Liver (tissue), 9 donors: ENCODE data around the gene CLPTM1L. TPM values are rescaled to one million over a fixed set of nuclear protein-coding genes. Genes with fewer than 3 reads are reported as not detected.

ENCODE experiments used
- DNase-seq: peaks from one replicate; pipeline ENCODE4 v3.0.0-alpha.2; 2017; ENCODE audit warnings: low spot score
- H3K27ac ChIP-seq, 2 donors: one replicate each; pipeline ENCODE4 v1.7.0; 2013; ENCODE audit warnings: inconsistent platforms in 2 of 2, low read length in 2 of 2, control low read depth in 1 of 2, low read depth in 1 of 2, mild to moderate bottlenecking in 1 of 2
- H3K27me3 ChIP-seq, 4 donors: one replicate each; pipeline versions ENCODE4 v1.6.1 to v1.7.0; 2013; ENCODE audit warnings: low read length in 3 of 4, inconsistent platforms in 1 of 4, mild to moderate bottlenecking in 1 of 4, moderate library complexity in 1 of 4; ENCODE audit not compliant: control insufficient read depth in 4 of 4, insufficient read depth in 4 of 4
- H3K36me3 ChIP-seq, 4 donors: one replicate each; pipeline versions ENCODE4 v1.6.1 to v1.7.0; 2013; ENCODE audit warnings: low read length in 3 of 4, mild to moderate bottlenecking in 3 of 4, low read depth in 1 of 4, moderate library complexity in 1 of 4; ENCODE audit not compliant: control insufficient read depth in 4 of 4, insufficient read depth in 3 of 4
- H3K4me1 ChIP-seq, 4 donors: one replicate each; pipeline versions ENCODE4 v1.6.1 to v1.7.0; 2013; ENCODE audit warnings: low read length in 3 of 4, mild to moderate bottlenecking in 3 of 4, moderate library complexity in 1 of 4; ENCODE audit not compliant: control insufficient read depth in 4 of 4, insufficient read depth in 4 of 4
- H3K4me3 ChIP-seq, 3 donors: one replicate each; pipeline versions ENCODE4 v1.6.1 to v1.7.0; 2013; ENCODE audit warnings: low read length in 3 of 3, control low read depth in 1 of 3, low read depth in 1 of 3, mild to moderate bottlenecking in 1 of 3
- H3K9ac ChIP-seq, 2 donors: one replicate each; pipeline ENCODE4 v1.7.0; 2013; ENCODE audit warnings: low read length in 2 of 2, mild to moderate bottlenecking in 2 of 2, moderate library complexity in 2 of 2, control low read depth in 1 of 2, low read depth in 1 of 2
- H3K9me3 ChIP-seq, 4 donors: one replicate each; pipeline versions ENCODE4 v1.6.1 to v1.7.0; 2013; ENCODE audit warnings: low read length in 3 of 4; ENCODE audit not compliant: control insufficient read depth in 4 of 4
- ATF3 ChIP-seq: IDR thresholded peaks from 2 replicates; pipeline ENCODE4 v1.6.1; 2016; ENCODE audit warnings: antibody characterized with exemption
- CTCF ChIP-seq: fragments of 150-350 bp; IDR thresholded peaks from 2 replicates; pipeline ENCODE4 v1.5.1; 2017; ENCODE audit warnings: improper control_type of control experiment, low read depth, low read length; ENCODE audit not compliant: missing input control
- EGR1 ChIP-seq, 2 donors: IDR thresholded peaks; 2 replicates each; pipeline ENCODE4 v1.6.1; 2016 to 2018; ENCODE audit warnings: antibody characterized with exemption in 2 of 2, low read depth in 2 of 2
- FOXA1 ChIP-seq: IDR thresholded peaks from 2 replicates; pipeline ENCODE4 v1.6.1; 2016; ENCODE audit warnings: antibody characterized with exemption
- FOXA2 ChIP-seq: IDR thresholded peaks from 2 replicates; pipeline ENCODE4 v1.6.1; 2016; ENCODE audit warnings: antibody characterized with exemption
- GABPA ChIP-seq, 2 donors: IDR thresholded peaks in 1 of 2; conservative IDR thresholded peaks in 1 of 2; 2 replicates each; pipeline ENCODE4 v1.6.1; 2016; ENCODE audit warnings: antibody characterized with exemption in 2 of 2, mild to moderate bottlenecking in 1 of 2, moderate library complexity in 1 of 2
- HNF4A ChIP-seq, 2 donors: conservative IDR thresholded peaks; 2 replicates each; pipeline ENCODE4 v1.6.1; 2016; ENCODE audit warnings: antibody characterized with exemption in 2 of 2, mild to moderate bottlenecking in 2 of 2
- HNF4G ChIP-seq: IDR thresholded peaks from 2 replicates; pipeline ENCODE4 v1.6.1; 2016; ENCODE audit warnings: antibody characterized with exemption
- JUND ChIP-seq, 2 donors: IDR thresholded peaks; 2 replicates each; pipeline ENCODE4 v1.6.1; 2016; ENCODE audit warnings: antibody characterized with exemption in 2 of 2
- MAX ChIP-seq: IDR thresholded peaks from 2 replicates; pipeline ENCODE4 v1.6.1; 2016; ENCODE audit warnings: antibody characterized with exemption
- NR2F2 ChIP-seq: IDR thresholded peaks from 2 replicates; pipeline ENCODE4 v1.6.1; 2016; ENCODE audit warnings: antibody characterized with exemption
- RAD21 ChIP-seq, 2 donors: IDR thresholded peaks; 2 replicates each; pipeline ENCODE4 v1.6.1; 2016; ENCODE audit warnings: antibody characterized with exemption in 2 of 2, mild to moderate bottlenecking in 2 of 2
- REST ChIP-seq: IDR thresholded peaks from 2 replicates; pipeline ENCODE4 v1.6.1; 2016; ENCODE audit warnings: antibody characterized with exemption, mild to moderate bottlenecking
- RXRA ChIP-seq, 2 donors: IDR thresholded peaks; 2 replicates each; pipeline ENCODE4 v1.6.1; 2017 to 2018; ENCODE audit warnings: antibody characterized with exemption in 2 of 2, mild to moderate bottlenecking in 1 of 2
- SP1 ChIP-seq: IDR thresholded peaks from 2 replicates; pipeline ENCODE4 v1.6.1; 2018; ENCODE audit warnings: antibody characterized with exemption, mild to moderate bottlenecking
- TAF1 ChIP-seq: conservative IDR thresholded peaks from 2 replicates; pipeline ENCODE4 v1.6.1; 2016; ENCODE audit warnings: antibody characterized with exemption, mild to moderate bottlenecking
- YY1 ChIP-seq: IDR thresholded peaks from 2 replicates; pipeline ENCODE4 v1.6.1; 2016; ENCODE audit warnings: antibody characterized with exemption, mild to moderate bottlenecking
- ZBTB33 ChIP-seq: IDR thresholded peaks from 2 replicates; pipeline ENCODE4 v1.6.1; 2016; ENCODE audit warnings: antibody characterized with exemption
- WGBS: extraction: QIAGEN DNeasy Blood & Tissue Kit; methylation state at CpG from one replicate; pipeline ENCODE4 v1.1.7; 2013; 5-methylcytosine and 5-hydroxymethylcytosine counted together
- polyA plus RNA-seq, 2 donors: library from polyadenylated mRNA; stranded (reverse) in 1 of 2; unstranded in 1 of 2; fragments of 200-250 nt in 1 of 2; fragments of >200 nt in 1 of 2; fragmentation: Nextera tagmentation in 1 of 2; extraction: Ambion mirVana in 1 of 2; gene quantifications; one replicate each; pipeline versions ENCODE4 v1.2.1 to v1.2.3, GENCODE V29; 2013 to 2015
- total RNA-seq, 2 donors: library from RNA; depleted of rRNA; stranded (reverse); fragments of >200 nt; gene quantifications; one replicate each; pipeline ENCODE4 v1.2.3, GENCODE V29; 2014
- donor health status: healthy.
- donor health status: healthy.
- donor health status: healthy.
- donor health status: healthy.
- donor health status: healthy.

Gene CLPTM1L
- total and polyA plus RNA-seq, 4 donors, result 69.2 to 255 (median 146) TPM

- Histone ChIP-seq H3K27me3 (no peaks in the 10 kb centered on the region), H3K36me3 (no peaks in the 10 kb centered on the region), H3K9me3 (no peaks in the 10 kb centered on the region), H3K4me1 (peaks cover 1 to 13% (median 7%) of the 10 kb centered on the region in 4 donors), H3K9ac (no peak overlapping the region), H3K27ac (no peak overlapping the region), H3K4me3 (no peak overlapping the region)
- TF ChIP-seq YY1, result no peak
- no peak for TF ChIP-seq HNF4A (conservative IDR thresholded peaks at IDR 0.05)
- TF ChIP-seq EGR1 (IDR thresholded peaks at IDR 0.05; ENCODE audit: low read depth in 2 of 2), result no peak
- TF ChIP-seq GABPA (IDR thresholded peaks at IDR 0.05 in 1 of 2, conservative IDR thresholded peaks at IDR 0.05 in 1 of 2), result no peak
- TF ChIP-seq FOXA2, result no peak
- TF ChIP-seq TAF1, result no peak
- TF ChIP-seq ZBTB33, result no peak
- no peak for TF ChIP-seq JUND (IDR thresholded peaks at IDR 0.05)
- no peak for TF ChIP-seq CTCF
- no peak for TF ChIP-seq FOXA1
- TF ChIP-seq HNF4G, result no peak
- no peak for TF ChIP-seq ATF3
- TF ChIP-seq SP1, result no peak
- TF ChIP-seq RXRA (IDR thresholded peaks at IDR 0.05), result no peak
- TF ChIP-seq RAD21 (IDR thresholded peaks at IDR 0.05), result no peak
- no peak for TF ChIP-seq REST
- no peak for TF ChIP-seq NR2F2
- TF ChIP-seq MAX, result no peak
- 89% methylated on average over 5 of the region's 5 CpGs for WGBS
- DNase-seq, result no peak
These were observed 43.0 kb upstream of the CLPTM1L start for GRCh38 chr5:1387876-1388275.
